ENCODE data around the gene HYDIN.

Gene HYDIN

DNA sequence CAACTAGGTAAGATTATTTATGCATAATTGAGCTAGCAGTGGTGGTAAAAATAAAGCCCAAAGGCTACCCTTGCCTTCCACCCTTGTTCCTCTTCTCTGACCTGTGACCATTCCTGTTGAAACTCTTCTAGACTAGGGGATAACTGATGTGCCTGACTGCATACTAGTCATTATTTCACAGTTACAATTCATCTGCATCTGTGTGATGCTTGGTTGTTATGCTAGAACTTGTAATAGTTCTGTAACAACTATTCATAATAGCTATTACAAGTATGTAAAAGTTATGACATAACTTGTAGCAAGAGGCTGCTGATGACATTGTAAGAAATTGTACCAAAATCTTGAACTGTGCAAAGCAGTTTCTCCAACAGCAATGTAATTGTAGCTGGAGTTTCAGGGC is 427.2 kb downstream of the HYDIN start:
- H3K4me2 ChIP-seq (ENCODE audit: low read depth, low read length, poor library complexity, severe bottlenecking), result no peak overlapping the region
- TF ChIP-seq EZH2phosphoT487 (IDR thresholded peaks at IDR 0.05; ENCODE audit: borderline replicate concordance), result no peak
- TF ChIP-seq, protein P1, sequence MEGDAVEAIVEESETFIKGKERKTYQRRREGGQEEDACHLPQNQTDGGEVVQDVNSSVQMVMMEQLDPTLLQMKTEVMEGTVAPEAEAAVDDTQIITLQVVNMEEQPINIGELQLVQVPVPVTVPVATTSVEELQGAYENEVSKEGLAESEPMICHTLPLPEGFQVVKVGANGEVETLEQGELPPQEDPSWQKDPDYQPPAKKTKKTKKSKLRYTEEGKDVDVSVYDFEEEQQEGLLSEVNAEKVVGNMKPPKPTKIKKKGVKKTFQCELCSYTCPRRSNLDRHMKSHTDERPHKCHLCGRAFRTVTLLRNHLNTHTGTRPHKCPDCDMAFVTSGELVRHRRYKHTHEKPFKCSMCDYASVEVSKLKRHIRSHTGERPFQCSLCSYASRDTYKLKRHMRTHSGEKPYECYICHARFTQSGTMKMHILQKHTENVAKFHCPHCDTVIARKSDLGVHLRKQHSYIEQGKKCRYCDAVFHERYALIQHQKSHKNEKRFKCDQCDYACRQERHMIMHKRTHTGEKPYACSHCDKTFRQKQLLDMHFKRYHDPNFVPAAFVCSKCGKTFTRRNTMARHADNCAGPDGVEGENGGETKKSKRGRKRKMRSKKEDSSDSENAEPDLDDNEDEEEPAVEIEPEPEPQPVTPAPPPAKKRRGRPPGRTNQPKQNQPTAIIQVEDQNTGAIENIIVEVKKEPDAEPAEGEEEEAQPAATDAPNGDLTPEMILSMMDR (conservative IDR thresholded peaks at IDR 0.05; ENCODE audit: low read length), result no peak
- no peaks in the 10 kb centered on the region for H3F3A ChIP-seq (ENCODE audit: low read depth)
- H3K9ac ChIP-seq (ENCODE audit: low read depth, low read length, poor library complexity, severe bottlenecking), result no peak overlapping the region
- no peak overlapping the region for H3K4me3 ChIP-seq (ENCODE audit: low read length, poor library complexity, severe bottlenecking)
- H3K4me1 ChIP-seq (ENCODE audit: insufficient read depth, low read length, poor library complexity, severe bottlenecking), result peaks cover 26% of the 10 kb centered on the region
- H4K20me1 ChIP-seq (ENCODE audit: insufficient read depth, low read length, poor library complexity, severe bottlenecking), result no peaks in the 10 kb centered on the region
- H3K27me3 ChIP-seq (ENCODE audit: insufficient read depth, low read length, poor library complexity, severe bottlenecking), result peaks cover 8% of the 10 kb centered on the region
- H3K9me2 ChIP-seq (replicated peaks; ENCODE audit: low read depth, low read length), result no peaks in the 10 kb centered on the region
- H3K36me3 ChIP-seq (ENCODE audit: insufficient read depth, low read length), result no peaks in the 10 kb centered on the region
- no peaks in the 10 kb centered on the region for H3K9me3 ChIP-seq (ENCODE audit: insufficient read depth, low read depth, low read length)
- H2AFZ ChIP-seq (ENCODE audit: low read length), result no peak overlapping the region
- peaks cover 24% of the 10 kb centered on the region for H3K79me2 ChIP-seq (ENCODE audit: insufficient read depth, low read length)

DNA sequence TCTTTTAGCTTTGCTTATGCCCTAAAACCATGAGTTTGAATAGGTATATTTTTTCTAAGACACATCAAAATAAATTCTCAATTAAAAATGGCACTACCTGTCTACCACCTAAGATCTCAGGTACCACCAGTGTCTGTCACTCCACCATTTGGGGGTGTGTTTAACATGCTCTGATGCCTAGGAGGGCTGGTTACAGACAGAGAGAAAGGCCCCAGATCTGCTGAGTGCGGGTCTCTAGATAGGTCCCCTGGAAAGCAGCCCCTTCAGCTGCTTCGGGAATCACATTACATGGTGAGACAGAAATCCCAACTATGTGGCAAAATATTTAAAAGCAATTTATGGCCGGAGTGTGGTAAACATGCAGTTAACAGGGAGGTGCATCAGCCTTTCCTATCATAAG is 428.9 kb downstream of the HYDIN start:
- H3K4me3 ChIP-seq (ENCODE audit: low read length, poor library complexity, severe bottlenecking), result peak overlapping the region; percentile 97
- H3K9me2 ChIP-seq (replicated peaks; ENCODE audit: low read depth, low read length), result no peaks in the 10 kb centered on the region
- H3F3A ChIP-seq (ENCODE audit: low read depth), result no peaks in the 10 kb centered on the region
- H3K27me3 ChIP-seq (ENCODE audit: insufficient read depth, low read length, poor library complexity, severe bottlenecking), result peaks cover 8% of the 10 kb centered on the region
- peak overlapping the region; percentile 97 for H2AFZ ChIP-seq (ENCODE audit: low read length)
- no peaks in the 10 kb centered on the region for H3K9me3 ChIP-seq (ENCODE audit: insufficient read depth, low read depth, low read length)
- TF ChIP-seq, protein P1 (conservative IDR thresholded peaks at IDR 0.05; ENCODE audit: low read length), result no peak
- no peak for TF ChIP-seq EZH2phosphoT487 (IDR thresholded peaks at IDR 0.05; ENCODE audit: borderline replicate concordance)
- no peak overlapping the region for H3K9ac ChIP-seq (ENCODE audit: low read depth, low read length, poor library complexity, severe bottlenecking)
- H3K4me1 ChIP-seq (ENCODE audit: insufficient read depth, low read length, poor library complexity, severe bottlenecking), result peaks cover 26% of the 10 kb centered on the region
- H3K36me3 ChIP-seq (ENCODE audit: insufficient read depth, low read length), result no peaks in the 10 kb centered on the region
- H3K4me2 ChIP-seq (ENCODE audit: low read depth, low read length, poor library complexity, severe bottlenecking), result peak overlapping the region; percentile 99
- H4K20me1 ChIP-seq (ENCODE audit: insufficient read depth, low read length, poor library complexity, severe bottlenecking), result no peaks in the 10 kb centered on the region
- H3K79me2 ChIP-seq (ENCODE audit: insufficient read depth, low read length), result peaks cover 27% of the 10 kb centered on the region

DNA sequence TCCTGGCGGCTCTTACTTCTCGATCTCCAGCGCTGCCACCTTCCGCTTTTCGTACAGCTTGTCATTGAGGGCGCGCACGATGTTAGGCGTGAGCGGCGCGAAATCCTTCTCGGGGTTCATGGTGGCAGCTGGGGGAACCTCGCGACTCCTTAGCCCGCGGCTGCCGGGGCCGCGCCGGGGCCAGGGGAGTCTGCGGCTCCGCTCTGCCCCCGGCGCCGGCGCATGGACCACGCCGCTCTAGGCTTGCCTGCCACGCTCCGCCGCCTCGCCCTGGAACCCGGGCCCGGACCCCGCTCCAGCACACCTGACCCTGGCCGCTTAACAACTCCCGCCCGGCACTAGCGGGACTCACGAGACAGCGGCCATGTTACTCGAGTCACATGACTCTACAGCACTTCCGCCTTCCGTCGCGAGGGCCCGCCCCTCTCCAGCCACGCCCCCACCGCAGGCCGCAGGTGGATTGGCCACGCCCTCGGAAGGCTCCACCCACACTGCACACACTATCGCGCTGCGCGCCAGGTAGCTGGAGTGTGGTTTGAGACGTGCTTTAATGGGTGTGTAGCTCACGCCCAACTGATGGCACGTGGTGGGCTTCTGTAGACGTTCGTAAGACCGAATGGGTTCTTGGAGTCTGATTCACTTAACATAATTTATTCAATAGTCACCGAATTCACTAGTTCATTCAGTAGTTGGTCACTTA is 429.6 kb downstream of the HYDIN start, which contains the start of gene VAC14:
TSS of gene VAC14 (minus strand) at position 378 of the 700 bp plus-strand sequence. CDS start at position 120, 258 bp downstream.
- H3K9ac ChIP-seq (ENCODE audit: low read depth, low read length, poor library complexity, severe bottlenecking), result peak within 1 kb of the TSS; percentile 85
- H3K4me1 ChIP-seq (ENCODE audit: insufficient read depth, low read length, poor library complexity, severe bottlenecking), result peaks cover 26% of the 10 kb centered on the region
- no peaks in the 10 kb centered on the region for H3K36me3 ChIP-seq (ENCODE audit: insufficient read depth, low read length)
- H4K20me1 ChIP-seq (ENCODE audit: insufficient read depth, low read length, poor library complexity, severe bottlenecking), result no peaks in the 10 kb centered on the region
- peaks cover 8% of the 10 kb centered on the region for H3K27me3 ChIP-seq (ENCODE audit: insufficient read depth, low read length, poor library complexity, severe bottlenecking)
- H3K9me3 ChIP-seq (ENCODE audit: insufficient read depth, low read depth, low read length), result no peaks in the 10 kb centered on the region
- peak within 1 kb of the TSS; percentile 97 for H2AFZ ChIP-seq (ENCODE audit: low read length)
- H3K9me2 ChIP-seq (replicated peaks; ENCODE audit: low read depth, low read length), result no peaks in the 10 kb centered on the region
- peaks cover 32% of the 10 kb centered on the region for H3K79me2 ChIP-seq (ENCODE audit: insufficient read depth, low read length)
- H3F3A ChIP-seq (ENCODE audit: low read depth), result no peaks in the 10 kb centered on the region
- TF ChIP-seq EZH2phosphoT487 (IDR thresholded peaks at IDR 0.05; ENCODE audit: borderline replicate concordance), result no peak
- TF ChIP-seq, protein P1 (conservative IDR thresholded peaks at IDR 0.05; ENCODE audit: low read length), result no peak
- peak within 1 kb of the TSS; percentile 99 for H3K4me2 ChIP-seq (ENCODE audit: low read depth, low read length, poor library complexity, severe bottlenecking)
- peak within 1 kb of the TSS; percentile 97 for H3K4me3 ChIP-seq (ENCODE audit: low read length, poor library complexity, severe bottlenecking)

All from Loucy (cell line).